GM12875 (cell line): ENCODE data around the gene POLD2.

Source experiments
- H3K4me3 ChIP-seq: one replicate; pipeline ENCODE4 v1.5.1; 2011; ENCODE audit warnings: low read depth, low read length, control low read depth
- CTCF ChIP-seq: IDR thresholded peaks from 2 replicates; pipeline ENCODE4 v1.5.1; 2011; ENCODE audit warnings: low read depth, mild to moderate bottlenecking, control low read depth, inconsistent platforms, low read length, moderate library complexity, borderline replicate concordance; ENCODE audit not compliant: insufficient read depth

Gene POLD2

DNA sequence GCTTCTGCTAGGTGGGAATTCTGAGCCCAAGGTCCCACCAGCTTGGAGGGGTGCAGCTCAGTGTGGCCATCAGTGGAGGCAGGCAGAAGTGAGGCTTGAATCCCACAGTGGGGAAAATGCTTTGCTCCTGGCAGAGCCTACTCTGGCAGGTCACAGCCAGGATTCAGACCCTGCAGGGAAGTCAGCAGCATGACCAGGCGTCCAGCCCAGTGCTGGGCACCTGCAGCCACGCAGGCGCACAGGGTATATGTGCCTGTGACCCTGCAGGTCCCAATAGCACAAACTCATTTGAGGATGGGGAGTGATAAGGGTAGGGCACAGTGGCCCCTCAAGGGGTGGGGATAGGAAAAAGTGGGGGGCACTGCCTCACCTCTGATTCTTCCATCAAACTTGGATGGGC is 27.6 kb downstream of the POLD2 start:
- no peak overlapping the region for H3K4me3 ChIP-seq
- TF ChIP-seq CTCF, result no peak

DNA sequence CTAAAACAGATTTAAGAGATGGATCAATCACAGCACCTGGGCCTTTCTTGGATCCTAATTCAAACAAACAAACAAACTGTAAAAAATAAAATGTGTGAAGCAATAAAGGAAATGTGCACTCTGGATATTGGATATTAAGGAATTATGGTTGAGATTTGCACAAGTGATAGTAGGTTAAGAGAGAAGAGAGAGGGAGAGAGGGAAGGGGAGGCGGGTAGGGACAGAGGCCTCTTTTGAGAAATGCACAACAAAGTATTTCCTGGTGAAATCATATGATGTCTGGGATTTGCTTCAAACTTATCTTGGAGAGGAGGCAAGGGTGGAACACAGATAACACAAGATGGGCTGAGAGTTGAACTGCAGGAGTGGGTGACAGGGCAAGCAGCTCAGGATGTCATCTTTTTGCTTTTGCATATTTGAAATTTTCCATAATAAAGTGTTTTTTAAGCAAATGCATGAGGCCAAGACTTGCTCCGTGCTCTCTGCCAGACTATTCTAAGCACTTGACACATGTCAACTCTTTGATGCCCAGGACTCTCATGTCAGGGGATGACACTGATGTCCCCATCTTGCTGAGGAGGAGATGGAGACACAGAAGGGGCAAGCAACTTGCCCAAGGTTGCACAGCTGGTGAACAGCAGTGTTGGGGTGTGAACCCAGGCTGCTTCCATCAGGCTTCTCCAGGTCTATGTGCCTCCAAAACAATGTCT is 28.3 kb downstream of the POLD2 start:
- no peak overlapping the region for H3K4me3 ChIP-seq
- TF ChIP-seq CTCF, result no peak

- no peak overlapping the region for H3K4me3 ChIP-seq
- TF ChIP-seq CTCF, result no peak
Observed at GRCh38 chr7:44094365-44094764, 29.0 kb downstream of the POLD2 start.

DNA sequence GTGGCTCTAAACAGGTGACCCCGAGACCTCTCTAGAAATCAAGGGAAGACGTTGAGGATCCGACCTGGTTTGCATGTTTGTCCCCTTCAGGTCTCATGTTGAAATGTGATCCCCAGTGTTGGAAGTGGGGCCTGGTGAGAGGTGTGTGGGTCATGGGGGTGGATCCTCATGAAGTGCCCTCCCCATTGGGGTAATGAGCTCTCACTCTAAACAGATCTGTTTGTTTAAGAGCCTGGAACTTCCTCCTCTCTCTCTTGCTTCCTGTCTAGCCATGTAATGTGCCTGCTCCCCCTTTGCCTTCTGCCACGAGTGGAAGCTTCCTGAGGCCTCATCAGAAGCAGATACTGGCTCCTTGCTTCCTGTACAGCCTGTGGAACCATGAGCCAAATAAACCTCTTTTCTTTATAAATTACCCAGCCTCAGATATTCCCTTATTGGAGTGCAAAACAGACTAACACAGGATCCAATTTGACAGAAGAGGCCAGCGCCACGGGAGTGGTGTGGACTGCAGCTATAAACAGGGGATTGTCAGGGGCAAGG is 30.2 kb downstream of the POLD2 start:
- no peak overlapping the region for H3K4me3 ChIP-seq
- no peak for TF ChIP-seq CTCF

- no peak for TF ChIP-seq CTCF
- H3K4me3 ChIP-seq, result no peak overlapping the region
Observed at GRCh38 chr7:44087911-44088838, 35.2 kb downstream of the POLD2 start.

- no peak for TF ChIP-seq CTCF
- H3K4me3 ChIP-seq, result no peak overlapping the region
Observed at GRCh38 chr7:44086627-44087026, 36.7 kb downstream of the POLD2 start.
